GM08714 (cell line): ENCODE data around the gene SUSD6.
A peak's percentile ranks its signal among the peaks of the same experiment; 100 is the strongest.

Source experiments
- H3K4me3 ChIP-seq: fragments of 200-500 bp; sonication (Bioruptor generic); 2 replicates; pipeline ENCODE4 v1.5.1; 2014; ENCODE audit warnings: mild to moderate bottlenecking, low read length, inconsistent platforms
- ZNF274 ChIP-seq: IDR thresholded peaks from 2 replicates; pipeline ENCODE4 v1.6.1; 2012; ENCODE audit warnings: mild to moderate bottlenecking, low read depth, low read length

SUSD6 gene

GRCh38 chr14:69620211-69620611 is 8.8 kb downstream of the SUSD6 start:
- peak overlapping the region; percentile 20; the same call in 1 of the 2 replicates for H3K4me3 ChIP-seq
- no peak for TF ChIP-seq ZNF274

- H3K4me3 ChIP-seq: 0 out of 2 replicates have a peak overlapping the region, but pooled peaks have one; percentile 15
- no peak for TF ChIP-seq ZNF274
Observed at GRCh38 chr14:69620981-69621380, 9.6 kb downstream of the SUSD6 start.

GRCh38 chr14:69624136-69624535 is 12.7 kb downstream of the SUSD6 start:
- no peak for TF ChIP-seq ZNF274
- no peak overlapping the region for H3K4me3 ChIP-seq

- H3K4me3 ChIP-seq: no peak overlapping the region; the same call in 1 of the 2 replicates
- no peak for TF ChIP-seq ZNF274
Observed at GRCh38 chr14:69625299-69626131, 14.1 kb downstream of the SUSD6 start.

- no peak overlapping the region; the same call in 1 of the 2 replicates for H3K4me3 ChIP-seq
- TF ChIP-seq ZNF274: no peak
Observed at GRCh38 chr14:69626132-69626500, 14.7 kb downstream of the SUSD6 start.

GRCh38 chr14:69629225-69630127 is 18.1 kb downstream of the SUSD6 start:
- no peak for TF ChIP-seq ZNF274
- H3K4me3 ChIP-seq: no peak overlapping the region; the same call in 1 of the 2 replicates

- H3K4me3 ChIP-seq: no peak overlapping the region
- no peak for TF ChIP-seq ZNF274
Observed at GRCh38 chr14:69630360-69630759, 19.0 kb downstream of the SUSD6 start.

GRCh38 chr14:69631509-69631908 is 20.1 kb downstream of the SUSD6 start:
- no peak overlapping the region for H3K4me3 ChIP-seq
- TF ChIP-seq ZNF274: no peak

- no peak for TF ChIP-seq ZNF274
- H3K4me3 ChIP-seq: no peak overlapping the region
Observed at GRCh38 chr14:69632164-69632563, 20.8 kb downstream of the SUSD6 start.

GRCh38 chr14:69632593-69633151 is 21.3 kb downstream of the SUSD6 start:
- TF ChIP-seq ZNF274: no peak

GRCh38 chr14:69633238-69633637 is 21.8 kb downstream of the SUSD6 start:
- H3K4me3 ChIP-seq: no peak overlapping the region
- no peak for TF ChIP-seq ZNF274

More at GRCh38 chr14:69632593-69633151, 21.3 kb downstream of the SUSD6 start:
- H3K4me3 ChIP-seq: no peak overlapping the region

- no peak for TF ChIP-seq ZNF274
- no peak overlapping the region for H3K4me3 ChIP-seq
Observed at GRCh38 chr14:69635981-69636639, 24.7 kb downstream of the SUSD6 start.

- H3K4me3 ChIP-seq: no peak overlapping the region; the same call in 1 of the 2 replicates
- TF ChIP-seq ZNF274: no peak
Observed at GRCh38 chr14:69636718-69637480, 25.5 kb downstream of the SUSD6 start.

- peak overlapping the region; percentile 19; the same call in 1 of the 2 replicates for H3K4me3 ChIP-seq
- no peak for TF ChIP-seq ZNF274
Observed at GRCh38 chr14:69637503-69638031, 26.2 kb downstream of the SUSD6 start.
